IMR-90 (cell line): ENCODE measurements around the gene CYP2W1.
"Not testable (repeated sequence)": the region's sequence is repeated elsewhere in the genome, so short reads cannot be mapped to it uniquely, and the experiment has no call there.

Experiments
- BHLHE40 ChIP-seq: fragments of 150-350 bp; IDR thresholded peaks from 2 replicates; pipeline ENCODE4 v1.6.1; 2016; ENCODE audit warnings: mild to moderate bottlenecking, low read depth, low read length
- MAZ ChIP-seq: IDR thresholded peaks from 2 replicates; pipeline ENCODE4 v1.6.1; 2012; ENCODE audit warnings: low read depth, mild to moderate bottlenecking, low read length, improper control_type of control experiment, moderate library complexity, borderline replicate concordance
- MXI1 ChIP-seq: IDR thresholded peaks from 2 replicates; pipeline ENCODE4 v1.6.1; 2012; ENCODE audit warnings: low read depth, mild to moderate bottlenecking, low read length, moderate library complexity, borderline replicate concordance
- POLR2A ChIP-seq: IDR thresholded peaks from 2 replicates; pipeline ENCODE4 v1.6.1; 2012; ENCODE audit warnings: mild to moderate bottlenecking, low read depth, low read length
- RFX5 ChIP-seq: IDR thresholded peaks from 2 replicates; pipeline ENCODE4 v1.8.0; 2012; ENCODE audit warnings: low read depth, mild to moderate bottlenecking, low read length, moderate library complexity
- SMC3 ChIP-seq: fragments of 150-350 bp; IDR thresholded peaks from 2 replicates; pipeline ENCODE4 v1.6.1; 2016; ENCODE audit warnings: low read depth, mild to moderate bottlenecking, antibody characterized with exemption, low read length, moderate library complexity
- TF ChIP-seq, protein P1 (sequence below): conservative IDR thresholded peaks from 2 replicates; pipeline ENCODE4 v1.5.1; 2012; ENCODE audit warnings: mild to moderate bottlenecking, low read depth, low read length, improper control_type of control experiment

DNA sequence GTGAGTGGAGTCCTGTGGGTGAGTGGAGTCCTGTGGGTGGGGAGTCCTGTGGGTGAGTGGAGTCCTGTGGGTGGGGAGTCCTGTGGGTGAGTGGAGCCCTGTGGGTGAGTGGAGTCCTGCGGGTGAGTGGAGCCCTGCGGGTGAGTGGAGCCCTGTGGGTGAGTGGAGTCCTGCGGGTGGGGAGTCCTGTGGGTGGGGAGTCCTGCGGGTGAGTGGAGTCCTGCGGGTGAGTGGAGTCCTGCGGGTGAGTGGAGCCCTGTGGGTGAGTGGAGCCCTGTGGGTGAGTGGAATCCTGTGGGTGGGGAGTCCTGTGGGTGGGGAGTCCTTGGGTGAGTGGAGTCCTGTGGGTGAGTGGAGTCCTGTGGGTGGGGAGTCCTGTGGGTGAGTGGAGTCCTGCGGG is 19.5 kb downstream of the CYP2W1 start:
- TF ChIP-seq, protein P1, sequence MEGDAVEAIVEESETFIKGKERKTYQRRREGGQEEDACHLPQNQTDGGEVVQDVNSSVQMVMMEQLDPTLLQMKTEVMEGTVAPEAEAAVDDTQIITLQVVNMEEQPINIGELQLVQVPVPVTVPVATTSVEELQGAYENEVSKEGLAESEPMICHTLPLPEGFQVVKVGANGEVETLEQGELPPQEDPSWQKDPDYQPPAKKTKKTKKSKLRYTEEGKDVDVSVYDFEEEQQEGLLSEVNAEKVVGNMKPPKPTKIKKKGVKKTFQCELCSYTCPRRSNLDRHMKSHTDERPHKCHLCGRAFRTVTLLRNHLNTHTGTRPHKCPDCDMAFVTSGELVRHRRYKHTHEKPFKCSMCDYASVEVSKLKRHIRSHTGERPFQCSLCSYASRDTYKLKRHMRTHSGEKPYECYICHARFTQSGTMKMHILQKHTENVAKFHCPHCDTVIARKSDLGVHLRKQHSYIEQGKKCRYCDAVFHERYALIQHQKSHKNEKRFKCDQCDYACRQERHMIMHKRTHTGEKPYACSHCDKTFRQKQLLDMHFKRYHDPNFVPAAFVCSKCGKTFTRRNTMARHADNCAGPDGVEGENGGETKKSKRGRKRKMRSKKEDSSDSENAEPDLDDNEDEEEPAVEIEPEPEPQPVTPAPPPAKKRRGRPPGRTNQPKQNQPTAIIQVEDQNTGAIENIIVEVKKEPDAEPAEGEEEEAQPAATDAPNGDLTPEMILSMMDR, result not testable (repeated sequence)
- TF ChIP-seq BHLHE40, MAZ, RFX5, MXI1, POLR2A, SMC3: not testable (repeated sequence)
